HCEC 1CT (cell line): ENCODE data around the gene GRM4.

ENCODE experiments used
- DNase-seq: peaks from one replicate; pipeline ENCODE4 v3.0.0-alpha.2; 2017

Gene GRM4

DNA sequence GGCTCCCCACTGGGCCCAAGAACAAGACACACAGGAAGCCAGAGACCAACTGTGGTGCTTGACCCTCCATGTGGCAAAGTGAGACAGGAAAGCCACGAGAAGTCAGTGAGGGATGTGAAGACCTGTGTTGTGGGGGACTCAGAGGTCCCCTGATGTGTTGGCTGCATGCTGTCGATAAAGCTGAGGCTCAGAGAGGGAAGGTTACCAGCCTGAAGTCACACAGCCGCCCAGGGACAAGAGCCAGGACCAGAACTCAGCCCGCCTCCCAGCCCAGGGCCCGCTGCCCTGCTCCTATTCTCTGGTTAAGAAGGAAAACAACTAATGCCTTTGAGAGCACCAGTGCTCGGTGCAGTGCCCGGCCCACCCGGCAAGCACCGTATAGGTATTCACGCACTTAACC is 63.5 kb downstream of the GRM4 start:
- DNase-seq = no peak

DNA sequence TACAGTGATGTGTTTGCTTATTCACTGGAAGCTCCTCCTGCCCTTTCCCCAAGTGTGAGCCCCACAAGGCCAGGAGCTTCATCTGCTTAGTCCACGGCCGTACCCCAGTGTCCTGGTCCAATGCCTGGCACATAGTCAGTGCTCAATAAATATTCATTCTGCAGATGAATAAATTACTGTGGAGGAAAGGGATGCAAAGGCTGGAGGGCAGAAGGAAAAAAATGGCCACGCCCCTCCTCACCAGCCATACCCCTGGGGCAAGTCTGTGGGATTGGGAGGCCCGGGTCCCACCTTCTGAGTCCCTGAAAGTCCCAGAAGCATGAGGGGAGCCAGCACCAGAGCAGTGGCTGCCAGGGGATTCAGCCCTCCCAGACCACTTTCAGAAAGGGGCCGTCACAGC is 65.5 kb downstream of the GRM4 start:
- DNase-seq = no peak

DNA sequence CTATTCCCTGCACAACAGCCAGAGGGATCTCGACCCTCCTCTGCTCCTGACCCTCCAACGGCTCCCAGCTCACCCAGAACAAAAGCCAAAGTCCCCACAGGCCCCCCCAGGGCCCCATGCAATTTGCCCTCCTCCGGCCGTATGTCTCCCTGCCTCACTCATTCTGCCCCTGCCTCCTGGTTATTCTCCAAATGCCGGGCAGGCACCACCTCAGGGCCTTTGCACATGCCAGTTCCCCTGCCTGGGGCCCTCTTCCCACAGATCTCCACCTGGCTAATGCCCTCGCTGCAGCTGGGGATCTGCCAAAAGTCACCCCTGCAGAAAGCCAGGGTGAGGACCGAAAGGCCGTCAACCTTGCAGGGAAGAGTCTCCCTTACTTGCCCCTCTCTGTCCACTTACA is 66.0 kb downstream of the GRM4 start:
- no peak for DNase-seq

DNA sequence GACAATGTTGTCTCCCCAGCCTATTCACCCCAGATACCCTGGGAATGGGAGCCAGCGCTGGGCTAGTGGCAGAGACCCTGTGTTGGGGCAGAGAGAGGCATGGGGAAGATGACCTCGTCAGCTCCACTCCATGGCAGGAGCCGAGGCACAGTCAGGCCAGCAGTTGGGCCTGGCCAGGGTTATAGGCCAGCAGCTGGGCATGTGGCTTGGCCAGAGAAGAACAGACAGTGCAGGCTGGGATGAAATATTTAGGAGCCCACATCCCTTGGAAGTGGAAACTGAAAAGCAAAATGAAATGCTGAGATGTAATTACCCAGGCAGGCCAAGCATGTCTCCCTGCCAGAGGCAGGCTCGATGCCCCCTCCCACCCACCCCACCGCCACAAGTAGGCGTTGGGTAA is 70.0 kb downstream of the GRM4 start:
- no peak for DNase-seq

DNA sequence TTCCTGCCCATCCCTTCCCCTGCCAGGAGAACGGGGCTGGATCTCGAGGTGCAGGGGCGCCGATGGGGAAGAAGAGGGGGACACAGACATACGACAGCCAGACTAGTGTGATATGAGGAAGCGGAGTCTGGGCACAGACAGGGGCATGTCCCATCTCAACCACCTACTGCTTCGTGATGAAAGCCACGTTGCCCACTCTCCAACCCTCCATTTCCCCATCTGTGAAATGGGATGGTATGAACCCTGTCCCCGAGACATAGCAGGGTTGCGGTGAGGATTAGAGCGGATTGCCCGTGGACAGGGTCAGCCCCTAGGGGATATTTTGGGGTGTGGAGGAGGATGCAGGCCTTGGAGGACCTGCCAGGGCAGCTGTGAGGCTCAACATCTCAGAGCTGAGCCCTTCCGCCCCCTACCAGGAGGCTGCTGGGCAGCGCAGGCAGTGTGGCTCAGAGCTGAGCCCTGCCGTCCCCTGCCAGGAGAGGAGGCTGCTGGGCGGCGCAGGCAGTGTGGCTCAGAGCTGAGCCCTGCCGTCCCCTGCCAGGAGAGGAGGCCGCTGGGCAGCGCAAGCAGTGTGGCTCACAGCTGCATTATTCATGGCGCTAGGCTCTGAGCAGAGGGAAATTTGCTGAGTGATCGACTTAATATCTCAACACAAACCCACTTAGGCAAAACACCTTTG is 71.7 kb downstream of the GRM4 start:
- no peak for DNase-seq

DNA sequence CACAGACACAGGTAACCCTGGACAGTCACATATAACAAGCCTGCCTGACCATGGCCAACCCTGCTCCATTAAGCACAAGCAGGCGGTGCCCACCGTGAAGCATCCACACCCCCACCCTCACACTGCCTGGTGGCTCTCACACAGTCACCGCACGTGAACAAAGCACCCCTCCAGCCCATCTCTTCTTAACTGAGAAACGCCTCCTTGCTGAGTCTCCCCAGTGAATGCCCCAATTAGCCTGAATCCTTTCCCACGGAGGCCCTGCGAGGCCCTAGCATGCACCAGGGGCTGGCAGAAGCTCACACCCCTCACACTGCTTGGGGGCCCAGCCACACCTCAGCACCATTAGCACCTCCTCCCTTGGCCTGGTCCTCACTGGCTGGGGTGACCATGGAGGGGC is 72.3 kb downstream of the GRM4 start:
- no peak for DNase-seq

DNA sequence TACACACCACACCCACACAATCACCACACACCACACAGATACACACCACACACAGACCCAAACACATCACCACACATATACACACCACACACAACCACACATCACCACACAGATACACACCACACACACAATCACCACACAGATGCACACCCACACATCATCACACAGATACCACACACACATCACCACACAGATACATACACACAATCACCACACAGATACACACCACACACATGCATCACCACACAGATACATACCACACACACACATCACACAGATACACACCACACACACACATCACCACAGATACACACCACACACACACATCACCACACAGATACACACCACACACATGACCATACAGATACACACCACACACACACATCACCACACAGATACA is 73.2 kb downstream of the GRM4 start:
- no peak for DNase-seq

DNA sequence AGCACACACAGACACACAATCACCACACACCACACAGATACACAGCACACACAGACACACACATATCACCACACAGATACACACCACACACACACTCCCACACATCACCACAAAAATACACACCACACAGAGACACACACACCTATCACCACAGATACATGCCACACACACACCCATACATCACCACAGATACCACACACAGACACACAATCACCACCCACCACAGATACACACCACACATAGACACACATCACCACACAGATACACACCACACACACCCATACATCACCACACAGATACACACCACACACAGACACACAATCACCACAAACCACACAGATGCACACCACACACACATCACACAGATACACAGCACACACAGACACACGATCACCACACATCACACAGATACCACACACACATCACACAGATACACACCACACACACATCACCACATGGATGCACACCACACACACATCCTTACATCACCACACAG is 74.0 kb downstream of the GRM4 start:
- DNase-seq = no peak

DNA sequence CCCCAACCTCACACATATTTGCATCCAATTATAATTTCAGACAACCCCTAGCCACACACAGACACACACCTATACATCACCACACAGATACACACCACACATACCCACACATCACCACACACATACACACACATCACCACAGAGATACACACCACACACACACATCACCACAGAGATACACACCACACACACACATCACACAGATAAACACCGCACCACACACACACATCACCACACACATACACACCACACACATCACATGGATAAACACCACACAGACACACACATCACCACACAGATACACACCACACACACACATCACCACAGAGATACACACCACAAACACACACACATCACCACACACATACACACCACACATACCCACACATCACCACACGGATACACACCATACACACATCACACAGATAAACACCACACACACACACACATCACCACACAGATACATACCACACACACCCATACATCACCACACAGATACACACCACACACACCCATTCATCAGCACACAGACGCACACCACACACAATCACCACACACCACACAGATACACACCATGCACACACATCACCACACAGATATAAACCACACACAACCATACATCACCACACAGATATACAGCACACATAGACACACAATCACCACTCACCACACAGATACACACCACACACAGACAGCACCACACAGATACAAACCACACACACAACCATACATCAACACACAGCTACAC is 74.6 kb downstream of the GRM4 start:
- DNase-seq = no peak

DNA sequence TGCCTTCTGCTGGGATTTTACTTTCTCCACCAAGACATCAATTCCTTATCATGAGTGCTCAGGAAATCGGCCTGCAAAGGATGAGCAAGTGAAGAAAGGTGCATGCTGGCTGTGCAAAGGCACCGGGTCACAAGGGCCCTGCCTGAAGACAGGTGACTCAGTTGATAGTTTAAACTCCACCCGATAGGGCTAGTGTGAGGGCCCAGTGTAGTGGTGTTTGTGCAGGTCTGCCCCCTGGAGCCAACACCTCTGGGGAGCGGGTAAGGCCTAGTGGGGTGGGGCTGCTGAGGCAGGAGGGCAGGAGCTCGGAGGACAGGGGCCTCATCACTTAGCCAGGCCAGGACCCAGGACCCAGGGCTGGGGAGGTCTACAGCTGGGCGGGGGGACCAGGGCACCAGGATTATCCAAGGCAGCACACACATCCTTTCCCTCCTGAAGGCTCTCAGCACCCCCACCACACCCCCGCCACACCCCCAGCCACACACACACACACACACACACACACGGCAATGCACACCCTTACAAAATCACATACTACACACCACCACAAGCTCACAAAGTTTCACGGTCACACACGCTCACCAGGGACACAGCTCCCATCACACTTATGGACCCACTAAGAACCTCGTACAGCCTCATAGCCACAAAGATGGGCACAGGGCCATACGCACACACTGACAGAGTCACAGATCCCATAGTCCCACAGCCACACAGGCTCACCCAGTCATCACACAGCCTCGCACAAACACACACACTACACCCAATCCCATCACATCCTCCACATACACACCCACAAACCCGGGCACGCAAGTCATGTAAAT is 75.4 kb downstream of the GRM4 start:
- no peak for DNase-seq

DNA sequence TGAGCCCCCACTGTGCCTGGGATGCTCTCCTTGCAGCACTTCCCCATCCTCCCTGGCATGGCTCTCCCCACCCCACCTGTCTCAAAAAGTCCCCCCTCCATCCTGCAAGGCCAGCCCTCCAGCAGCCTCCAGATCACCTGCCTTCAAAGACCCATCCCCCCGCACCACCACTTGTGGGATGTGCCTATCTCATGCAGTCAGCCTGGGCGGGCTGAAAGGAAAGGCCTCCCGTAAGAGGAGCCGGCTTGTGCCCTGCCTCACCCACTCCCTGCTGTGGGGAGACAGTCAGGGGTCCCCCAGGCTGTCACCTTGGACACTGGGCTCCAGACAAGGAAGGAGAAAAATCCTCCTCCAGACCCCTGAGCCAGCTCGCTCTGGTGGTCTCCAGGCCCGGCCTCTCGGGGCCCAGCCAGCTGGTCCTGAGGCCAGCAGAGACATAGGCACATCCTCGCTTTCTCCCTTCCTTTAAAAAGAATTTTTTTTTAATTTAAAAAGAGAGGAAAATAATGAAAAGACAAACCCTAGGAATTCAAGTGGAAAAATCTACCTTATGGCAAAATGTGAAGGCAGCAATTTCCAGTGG is 77.3 kb downstream of the GRM4 start:
- DNase-seq = no peak

DNA sequence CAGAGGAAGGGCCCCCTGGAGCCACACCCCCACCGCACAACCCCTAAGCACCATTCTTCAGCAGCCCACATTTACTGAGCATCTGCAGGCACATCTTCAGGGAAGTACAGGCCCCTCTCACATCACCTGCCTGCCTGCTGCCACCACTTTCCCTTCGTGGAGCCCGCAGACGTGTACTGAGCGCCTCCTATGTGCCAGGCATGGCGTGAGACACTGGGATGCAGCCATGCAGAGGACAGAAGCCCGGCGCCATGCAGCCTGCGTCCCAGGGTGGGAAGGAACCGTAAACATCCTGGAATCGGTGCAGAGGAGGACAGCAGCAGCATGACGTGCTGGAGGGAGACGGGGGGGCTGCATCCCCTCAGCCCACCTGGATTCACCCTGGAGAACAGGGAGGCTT is 78.1 kb downstream of the GRM4 start:
- no peak for DNase-seq

DNA sequence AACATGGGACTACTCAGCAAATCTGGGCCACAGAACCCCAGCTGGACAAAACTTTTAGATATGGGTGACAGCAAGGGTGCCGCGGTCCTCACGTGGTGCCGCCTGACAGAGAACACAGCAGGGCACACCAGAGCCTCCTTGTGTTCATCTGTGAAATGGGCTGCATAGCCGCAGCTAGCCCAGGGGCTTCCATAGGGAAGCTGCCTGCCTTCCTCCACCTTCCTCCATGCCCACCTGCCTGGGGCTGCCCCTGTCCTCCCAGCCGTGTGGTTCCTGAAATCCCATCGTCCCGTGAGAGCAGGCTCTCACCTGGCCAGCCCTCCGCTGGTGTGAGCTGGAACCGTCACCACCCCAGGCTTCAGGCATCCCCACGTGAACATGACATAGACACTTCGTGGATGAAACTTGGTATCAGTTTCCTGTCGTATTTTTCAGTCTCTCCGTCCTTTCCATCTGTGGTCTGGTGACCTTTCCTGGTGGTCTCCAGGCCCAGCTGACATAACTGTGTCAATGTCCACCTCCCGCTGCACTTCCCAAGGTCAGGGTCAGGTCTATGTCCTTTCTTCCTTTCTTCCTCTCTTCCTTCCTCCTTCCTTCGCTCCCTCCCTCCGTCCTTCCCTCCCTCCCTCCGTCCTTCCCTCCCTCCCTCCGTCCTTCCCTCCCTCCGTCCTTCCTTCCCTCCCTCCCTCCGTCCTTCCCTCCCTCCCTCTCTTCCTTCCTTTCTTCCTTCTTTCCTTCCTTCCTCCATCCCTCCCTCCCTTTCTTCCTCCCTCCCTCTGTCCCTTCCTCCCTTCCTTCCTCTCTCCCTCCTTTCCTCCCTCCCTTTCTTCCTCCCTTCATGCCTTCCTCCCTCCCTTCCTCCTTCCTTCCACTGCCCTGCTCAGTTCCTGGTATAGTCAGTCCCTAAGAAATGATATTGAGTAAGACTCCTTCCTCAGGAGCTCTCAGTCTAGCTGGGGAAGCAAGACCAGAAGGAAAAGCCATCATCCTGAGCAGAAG is 78.8 kb downstream of the GRM4 start:
- no peak for DNase-seq

DNA sequence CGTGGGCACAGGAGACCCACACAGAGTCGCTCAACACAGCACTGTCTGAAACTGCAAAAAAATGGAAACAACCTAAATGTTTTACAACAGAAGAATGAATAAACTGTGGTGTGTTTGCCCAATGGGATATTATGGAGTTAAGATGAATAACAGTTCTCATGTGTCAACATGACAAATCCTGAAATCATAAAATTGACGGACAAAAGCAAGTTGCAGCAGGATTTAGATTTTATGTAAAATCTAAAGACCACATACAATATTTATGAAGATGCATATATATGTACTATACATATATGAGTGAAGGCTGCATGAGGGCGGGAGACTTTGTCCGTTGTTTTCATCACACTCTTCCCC is 79.7 kb downstream of the GRM4 start:
- DNase-seq = no peak

DNA sequence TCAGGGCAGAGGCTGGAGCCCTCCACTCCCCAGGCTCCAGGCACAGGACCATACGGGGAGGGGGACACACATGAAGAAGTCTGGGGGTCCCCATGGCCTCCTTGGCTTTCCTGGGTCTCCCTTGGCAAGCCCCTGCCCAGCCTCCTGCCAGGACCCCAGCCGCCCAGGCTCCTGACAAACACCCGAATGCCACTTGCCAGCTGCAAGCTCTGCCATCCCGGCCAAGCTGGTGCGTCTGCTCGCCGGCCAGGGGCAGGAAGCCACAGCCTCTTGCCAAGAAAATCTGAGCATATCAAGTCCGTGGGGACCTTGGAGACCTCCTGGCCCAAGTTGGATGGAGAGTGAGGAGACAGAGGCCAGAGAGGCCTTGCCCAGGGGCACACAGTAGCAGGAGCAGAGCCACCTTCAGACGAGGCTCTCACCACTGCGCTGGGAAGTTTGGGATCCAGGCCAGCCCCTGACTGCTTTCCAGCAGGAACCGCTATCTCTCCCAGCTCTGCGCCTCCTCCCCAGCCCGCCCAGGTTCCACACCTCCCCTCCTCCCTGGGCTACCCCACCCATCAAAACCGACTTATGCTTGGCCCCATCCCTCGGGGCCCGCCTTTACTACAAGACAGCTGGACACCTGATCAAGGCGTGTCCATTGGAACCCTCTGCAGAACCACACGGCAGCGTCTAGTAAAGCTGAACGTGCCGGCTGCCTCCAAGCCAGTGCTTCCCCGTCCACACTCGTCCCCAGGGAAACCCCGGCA is 80.2 kb downstream of the GRM4 start:
- DNase-seq = no peak

DNA sequence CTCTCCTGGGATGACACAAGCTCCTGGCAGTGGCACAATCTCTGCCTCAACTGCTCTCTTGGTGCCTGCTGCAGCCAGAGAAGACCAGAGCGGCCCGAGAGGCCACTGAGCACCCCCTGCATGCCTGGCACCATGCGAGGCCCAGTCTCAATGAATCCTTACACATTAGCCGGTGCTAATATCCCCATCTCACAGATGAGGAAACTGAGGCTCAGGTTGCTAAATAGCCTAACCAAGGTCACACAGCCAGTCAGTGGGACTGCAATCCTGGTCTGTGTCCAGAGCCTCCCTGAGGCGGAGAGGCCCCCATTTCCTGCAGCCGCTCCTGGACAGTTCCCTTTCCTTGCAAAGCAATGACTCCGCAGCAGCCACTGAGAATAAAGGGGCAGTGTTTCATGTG is 81.2 kb downstream of the GRM4 start:
- DNase-seq = no peak

DNA sequence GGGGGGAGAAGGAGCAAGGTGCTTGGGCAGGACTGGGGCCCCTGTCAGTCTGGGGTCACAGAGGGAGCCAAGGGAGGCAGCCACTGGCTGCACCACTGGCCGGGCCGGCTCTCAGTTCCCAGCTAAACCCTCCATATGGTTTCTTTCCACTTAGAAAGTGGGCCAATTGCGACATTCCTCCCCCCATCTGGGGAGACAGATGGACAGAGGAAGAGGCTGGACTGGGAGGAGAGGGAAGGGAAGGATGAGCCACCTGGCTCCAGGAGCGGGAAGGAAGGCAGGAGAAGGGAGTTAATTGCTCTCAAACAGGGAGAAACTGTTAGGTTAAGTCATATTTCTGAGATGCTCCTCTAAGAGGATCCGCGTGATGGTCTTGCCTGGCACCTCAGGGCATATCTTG is 82.2 kb downstream of the GRM4 start:
- DNase-seq = no peak

DNA sequence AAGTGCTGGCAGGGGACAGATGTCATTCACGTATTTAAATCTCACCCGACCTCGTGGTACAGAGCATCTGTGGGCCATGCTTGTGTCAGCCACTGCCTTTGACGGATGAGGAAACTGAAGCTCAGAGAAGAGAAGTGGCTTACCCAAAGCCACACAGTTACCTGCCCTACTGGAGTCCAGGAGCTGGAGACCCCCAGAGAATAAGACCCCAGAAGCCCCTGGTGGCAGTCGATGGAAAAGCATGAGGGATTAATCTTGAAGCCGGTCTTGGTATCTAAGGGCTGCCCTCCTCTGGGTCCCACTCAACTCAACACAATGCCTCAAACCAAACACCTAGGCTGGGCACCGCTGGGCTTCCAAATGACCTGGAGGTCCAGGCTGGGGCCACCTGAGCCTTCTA is 83.1 kb downstream of the GRM4 start:
- DNase-seq = no peak

DNA sequence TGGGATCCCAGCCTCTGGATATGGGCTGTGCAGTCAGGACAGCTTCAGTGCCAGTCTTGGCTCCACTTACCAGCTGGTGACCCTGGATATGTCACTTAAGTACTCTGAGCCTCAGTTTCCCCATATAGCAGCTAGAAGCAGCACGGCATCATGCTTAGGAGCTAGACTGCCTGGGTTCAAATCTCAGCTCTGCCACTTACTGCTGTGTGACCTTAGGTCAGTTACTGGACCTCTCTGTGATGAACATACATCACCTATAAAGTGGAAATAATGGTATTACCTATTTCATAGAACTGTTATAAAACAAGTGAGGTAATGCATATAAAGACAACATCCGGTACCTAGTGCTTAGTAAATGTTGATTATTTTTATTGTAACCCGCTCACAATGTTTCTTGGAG is 83.7 kb downstream of the GRM4 start:
- DNase-seq = no peak

DNA sequence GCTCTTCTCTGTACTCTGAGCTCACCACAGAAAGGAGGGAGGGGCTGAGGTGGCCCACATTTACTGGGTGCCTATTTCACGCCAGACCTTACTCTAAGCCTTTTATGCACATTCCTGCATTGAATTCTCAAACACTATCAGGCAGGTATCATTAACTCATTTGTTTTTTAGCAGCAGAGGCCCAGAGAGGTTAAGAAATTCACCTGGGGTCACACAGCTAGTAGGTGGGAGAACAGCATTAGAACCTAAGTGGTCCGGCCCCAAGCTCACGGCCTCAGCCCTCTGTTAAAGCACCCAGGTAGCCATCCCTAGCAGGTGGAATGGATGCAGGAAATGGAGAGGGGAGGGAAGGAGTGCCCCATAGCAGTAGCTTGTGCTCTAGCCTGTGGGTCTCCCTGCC is 84.5 kb downstream of the GRM4 start:
- no peak for DNase-seq

DNA sequence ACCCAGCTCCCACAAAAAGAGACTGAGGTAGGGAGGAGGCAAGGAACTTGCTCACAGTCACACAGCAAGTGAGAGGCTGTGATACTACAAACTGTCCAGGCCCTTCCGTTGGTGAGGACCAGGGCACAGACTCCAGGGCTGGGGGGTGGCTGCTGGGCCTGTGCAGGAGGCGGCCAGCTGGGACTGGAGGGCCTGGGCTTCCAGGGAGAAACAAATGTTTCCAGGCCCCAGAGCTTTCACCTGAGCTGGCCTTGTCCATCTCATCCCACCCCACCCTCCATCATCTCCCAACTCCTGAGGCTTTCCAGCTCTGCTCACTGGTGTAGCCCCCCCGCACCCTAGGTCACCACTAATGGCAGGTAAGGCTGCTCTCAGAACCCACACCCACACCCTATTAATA is 86.0 kb downstream of the GRM4 start:
- no peak for DNase-seq
